ENCODE results near the gene ZNF19.

Gene ZNF19

GRCh38 chr16:71490361-71490760 is 1.2 kb upstream of the ZNF19 start:
- DNase-seq (ENCODE audit: low spot score) = no peak

- peak; percentile 93 for DNase-seq (ENCODE audit: low spot score)
Observed at GRCh38 chr16:71484006-71484893, 4.9 kb downstream of the ZNF19 start.

- DNase-seq (ENCODE audit: low spot score) = no peak
Observed at GRCh38 chr16:71482569-71482968, 6.6 kb downstream of the ZNF19 start.

GRCh38 chr16:71480956-71481355 is 8.2 kb downstream of the ZNF19 start:
- no peak for DNase-seq (ENCODE audit: low spot score)

- peak; percentile 17 for DNase-seq (ENCODE audit: low spot score)
Observed at GRCh38 chr16:71479420-71479819, 9.7 kb downstream of the ZNF19 start.

GRCh38 chr16:71476457-71477124 is 12.5 kb downstream of the ZNF19 start:
- no peak for DNase-seq (ENCODE audit: low spot score)

- DNase-seq (ENCODE audit: low spot score) = no peak
Observed at GRCh38 chr16:71474864-71475263, 14.3 kb downstream of the ZNF19 start.

GRCh38 chr16:71473891-71474290 is 15.2 kb downstream of the ZNF19 start:
- no peak for DNase-seq (ENCODE audit: low spot score)

- no peak for DNase-seq (ENCODE audit: low spot score)
Observed at GRCh38 chr16:71472931-71473330, 16.2 kb downstream of the ZNF19 start.

GRCh38 chr16:71472051-71472450 is 17.1 kb downstream of the ZNF19 start:
- DNase-seq (ENCODE audit: low spot score) = no peak

GRCh38 chr16:71467810-71468209 is 21.3 kb downstream of the ZNF19 start:
- no peak for DNase-seq (ENCODE audit: low spot score)

GRCh38 chr16:71464231-71464630 is 24.9 kb downstream of the ZNF19 start:
- no peak for DNase-seq (ENCODE audit: low spot score)

GRCh38 chr16:71461686-71462648 is 27.2 kb downstream of the ZNF19 start, which contains the start of gene ZNF23:
TSS of gene ZNF23 (minus strand) at chr16:71462247. CDS start at chr16:71456796, 5,451 bp downstream.
- peak; percentile 83 for DNase-seq (ENCODE audit: low spot score)

GRCh38 chr16:71460941-71461340 is 28.2 kb downstream of the ZNF19 start:
- DNase-seq (ENCODE audit: low spot score) = no peak

- DNase-seq (ENCODE audit: low spot score) = no peak
Observed at GRCh38 chr16:71460236-71460635, 28.9 kb downstream of the ZNF19 start.

GRCh38 chr16:71459510-71459909 is 29.6 kb downstream of the ZNF19 start:
- no peak for DNase-seq (ENCODE audit: low spot score)

- DNase-seq (ENCODE audit: low spot score) = no peak
Observed at GRCh38 chr16:71456801-71457200, 32.3 kb downstream of the ZNF19 start.

GRCh38 chr16:71453036-71453435 is 36.1 kb downstream of the ZNF19 start:
- DNase-seq (ENCODE audit: low spot score) = no peak

- no peak for DNase-seq (ENCODE audit: low spot score)
Observed at GRCh38 chr16:71449020-71449419, 40.1 kb downstream of the ZNF19 start.

GRCh38 chr16:71448274-71448866 is 40.8 kb downstream of the ZNF19 start:
- no peak for DNase-seq (ENCODE audit: low spot score)

- no peak for DNase-seq (ENCODE audit: low spot score)
Observed at GRCh38 chr16:71443714-71444113, 45.4 kb downstream of the ZNF19 start.

GRCh38 chr16:71442051-71442440 is 47.1 kb downstream of the ZNF19 start, which contains the start of gene TLE7:
TSS of gene TLE7 (minus strand) at chr16:71442054. CDS start at chr16:71433324, 8,730 bp downstream.
- DNase-seq (ENCODE audit: low spot score) = no peak
